Stimulated activated CD4-positive, alpha-beta T cell treated with anti-CD3 and anti-CD28 coated beads, Interleukin-15, amount 100 ng/mL, for 24 hours (primary cell): ENCODE results near the gene FITM2.
A peak's percentile ranks its signal among the peaks of the same experiment; 100 is the strongest.
"Not testable (repeated sequence)": the region's sequence is repeated elsewhere in the genome, so short reads cannot be mapped to it uniquely, and the experiment has no call there.

Experiments used
- DNase-seq: peaks from one replicate; pipeline ENCODE4 v3.0.0-alpha.2; 2020

Gene FITM2

DNA sequence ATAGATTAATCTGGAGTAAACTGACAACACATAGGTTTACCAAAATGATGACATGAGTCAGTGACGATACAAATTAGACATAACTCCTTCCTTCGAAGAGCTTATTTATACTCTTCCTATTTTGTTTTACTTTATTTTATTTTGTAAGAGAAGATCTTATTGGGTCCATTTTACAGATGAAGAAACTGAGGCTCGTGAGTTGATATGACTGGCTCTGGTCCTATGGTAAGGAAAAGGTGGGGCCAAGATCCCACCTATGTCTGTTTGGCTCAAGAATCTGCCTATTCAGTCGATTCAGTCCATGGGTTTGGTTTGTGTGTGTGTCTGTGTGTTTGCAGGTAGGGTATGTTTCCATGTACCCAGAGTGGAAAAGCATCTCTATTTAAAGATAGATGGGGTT lies 17.4 kb upstream of the FITM2 start:
- no peak for DNase-seq

DNA sequence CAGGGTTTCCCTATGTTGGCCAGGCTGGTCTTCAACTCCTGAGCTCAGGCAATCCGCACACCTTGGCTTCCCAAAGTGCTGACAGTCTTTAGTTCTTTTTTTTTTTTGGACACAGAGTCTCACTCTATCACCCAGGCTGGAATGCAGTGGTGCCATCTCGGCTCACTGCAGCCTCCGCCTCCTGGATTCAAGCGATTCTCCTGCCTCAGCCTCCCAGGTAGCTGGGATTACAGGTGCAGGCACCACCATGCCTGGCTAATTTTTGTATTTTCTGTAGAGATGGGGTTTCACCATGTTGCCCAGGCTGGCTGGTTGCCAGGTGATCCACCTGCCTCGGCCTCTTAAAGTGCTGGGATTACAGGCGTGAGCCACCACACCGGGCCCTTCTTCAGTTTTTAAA lies 16.7 kb upstream of the FITM2 start:
- not testable (repeated sequence) for DNase-seq

GRCh38 chr20:44326391-44327159 lies 15.6 kb upstream of the FITM2 start:
- peak; percentile 45 for DNase-seq

- no peak for DNase-seq
These were observed 13.3 kb upstream of the FITM2 start for GRCh38 chr20:44324343-44324742.

DNA sequence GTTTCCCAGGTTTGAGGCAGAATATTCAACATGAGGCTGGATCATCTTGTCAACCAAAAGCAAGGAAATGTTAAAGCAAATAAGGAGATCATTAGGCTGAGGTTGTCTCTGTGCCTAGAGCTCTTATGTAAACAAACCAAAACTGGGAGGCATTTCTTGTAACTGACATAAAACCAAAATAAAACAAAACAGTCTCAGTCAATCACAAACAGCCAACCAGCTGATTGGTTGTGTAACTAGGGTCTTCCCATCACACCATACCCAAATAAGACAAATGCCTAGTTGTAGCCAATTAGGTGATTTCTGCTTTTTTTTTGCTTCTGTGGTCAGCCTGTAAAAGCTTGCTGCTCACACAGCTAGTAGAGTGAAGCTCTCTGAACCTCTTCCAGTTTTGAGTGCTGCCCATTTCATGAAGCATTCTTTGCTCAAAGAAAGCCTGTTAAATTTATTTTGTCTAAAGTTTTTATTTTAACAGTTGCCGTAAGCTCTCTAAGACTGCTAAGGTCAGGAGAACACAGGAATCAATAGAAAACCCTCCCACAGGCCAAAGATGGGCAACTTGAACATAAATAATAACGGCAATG lies 8.9 kb upstream of the FITM2 start:
- no peak for DNase-seq

DNA sequence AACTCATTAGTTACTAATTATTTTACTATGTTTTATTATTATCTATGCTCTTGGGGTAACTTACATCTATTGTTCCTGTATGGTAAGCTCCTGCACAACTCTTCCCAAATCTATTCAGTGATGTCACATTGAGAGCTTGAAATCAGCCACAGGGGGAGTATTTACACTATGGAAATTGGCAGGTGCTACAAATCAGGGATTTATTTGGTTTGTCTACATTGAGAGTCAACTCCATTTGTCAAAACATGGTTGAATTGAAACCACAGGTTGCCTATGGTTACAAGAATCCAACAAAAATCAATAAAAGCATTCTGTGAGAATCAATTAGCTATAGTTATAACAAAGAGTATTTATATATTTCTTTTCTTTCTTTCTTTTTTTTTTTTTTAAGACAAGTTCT lies 3.9 kb upstream of the FITM2 start:
- no peak for DNase-seq

- peak; percentile 9 for DNase-seq
These were observed 989 bp downstream of the FITM2 start for GRCh38 chr20:44309763-44310663.

- no peak for DNase-seq
These were observed 4.1 kb downstream of the FITM2 start for GRCh38 chr20:44306927-44307326.

GRCh38 chr20:44304383-44304782 lies 6.6 kb downstream of the FITM2 start:
- no peak for DNase-seq

- DNase-seq = no peak
These were observed 8.3 kb downstream of the FITM2 start for GRCh38 chr20:44302736-44303135.

GRCh38 chr20:44302026-44302669 lies 8.9 kb downstream of the FITM2 start:
- DNase-seq = no peak

- DNase-seq = no peak
These were observed 9.7 kb downstream of the FITM2 start for GRCh38 chr20:44301285-44301684.

- DNase-seq = not testable (repeated sequence)
These were observed 11.9 kb downstream of the FITM2 start for GRCh38 chr20:44299011-44299535.

DNA sequence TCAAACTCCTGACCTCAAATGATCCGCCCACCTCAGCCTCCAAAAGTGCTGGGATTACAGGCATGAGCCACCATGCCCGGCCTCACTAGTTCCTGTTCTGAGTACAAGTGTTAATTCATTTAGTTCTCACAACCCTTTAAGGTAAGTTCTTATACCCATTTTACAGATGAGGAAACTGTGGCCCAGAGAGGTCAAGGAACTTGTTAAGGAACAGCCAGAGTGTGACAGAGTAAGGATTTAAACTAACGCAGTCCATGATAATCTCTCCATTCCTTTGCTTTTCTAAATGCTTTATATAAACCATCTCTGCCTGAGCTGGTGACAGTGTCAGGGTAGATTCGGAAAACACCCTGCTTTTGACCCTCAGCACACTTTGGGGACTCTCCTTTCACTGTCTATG lies 13.3 kb downstream of the FITM2 start:
- DNase-seq = no peak

GRCh38 chr20:44296011-44296410 lies 15.0 kb downstream of the FITM2 start:
- no peak for DNase-seq

- DNase-seq = no peak
These were observed 19.2 kb downstream of the FITM2 start for GRCh38 chr20:44291754-44292153.

GRCh38 chr20:44288252-44288651 lies 22.8 kb downstream of the FITM2 start:
- no peak for DNase-seq

GRCh38 chr20:44287272-44288097 lies 23.5 kb downstream of the FITM2 start:
- no peak for DNase-seq

- no peak for DNase-seq
These were observed 27.0 kb downstream of the FITM2 start for GRCh38 chr20:44284032-44284431.

DNA sequence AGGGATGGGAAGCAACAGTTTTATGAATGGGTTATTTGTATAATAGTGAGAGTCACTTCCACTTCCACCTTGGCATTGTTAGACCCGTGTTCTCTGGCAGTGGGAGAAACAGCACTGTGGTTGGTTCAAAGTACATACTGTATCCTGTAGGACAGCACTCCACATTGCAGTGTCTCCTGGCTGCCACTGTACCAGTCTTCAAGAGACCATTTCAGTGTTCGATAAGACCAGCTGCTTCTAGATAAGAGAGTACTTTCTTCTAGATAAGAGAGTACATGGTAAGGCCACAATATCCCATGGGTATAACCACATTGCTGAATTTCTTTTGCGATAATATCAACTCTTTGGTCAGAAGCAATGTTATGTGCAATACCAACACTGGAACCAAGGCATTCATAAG lies 28.8 kb downstream of the FITM2 start:
- no peak for DNase-seq

- DNase-seq = no peak
These were observed 30.6 kb downstream of the FITM2 start for GRCh38 chr20:44280387-44280786.

- DNase-seq = no peak
These were observed 31.8 kb downstream of the FITM2 start for GRCh38 chr20:44279228-44279627.
